ENCODE measurements around the gene ABCB8. TPM values are rescaled to one million over a fixed set of nuclear protein-coding genes. Genes with fewer than 3 reads are reported as not detected.
A peak's percentile ranks its signal among the peaks of the same experiment; 100 is the strongest.

Gene ABCB8
- total and polyA plus RNA-seq, 2 experiments from 2014 or later, result 29.6 to 31.6 TPM

DNA sequence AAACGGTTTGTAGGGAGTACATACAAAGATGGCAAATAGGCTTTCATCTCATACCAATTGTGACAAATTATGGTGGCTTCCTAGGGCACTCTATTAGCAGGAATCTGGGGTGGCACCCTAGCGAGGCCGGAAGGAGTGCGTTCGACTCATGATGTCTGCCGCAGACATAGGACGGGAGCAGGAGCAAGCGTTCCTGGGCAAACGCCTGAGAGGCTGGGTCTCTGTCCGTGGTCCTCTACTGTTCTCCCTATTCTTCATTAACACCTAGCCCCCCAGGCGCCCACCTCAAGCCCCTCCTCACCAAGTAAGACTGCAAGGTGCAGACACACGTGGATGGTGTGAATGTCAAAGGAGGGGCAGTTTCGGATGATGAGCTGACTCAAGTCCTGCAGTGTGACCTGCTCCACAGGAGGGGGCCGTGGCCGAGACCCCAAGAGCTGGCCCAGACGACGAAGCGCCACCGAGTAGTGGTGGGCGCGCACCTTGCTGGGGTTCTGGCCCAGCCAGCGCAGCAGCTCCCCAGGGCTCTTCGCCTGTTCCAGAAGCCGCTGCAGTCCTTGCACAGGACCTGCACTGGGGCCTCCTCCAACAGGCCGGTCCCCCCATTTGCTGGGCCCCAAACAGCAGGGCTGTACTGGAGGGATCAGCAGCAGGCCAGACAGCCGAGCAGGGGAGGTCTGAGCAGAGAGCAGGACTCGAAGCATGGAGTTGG is 51.1 kb downstream of the ABCB8 start:
- no peak overlapping the region for H2AFZ ChIP-seq
- no peaks in the 10 kb centered on the region for H4K20me1 ChIP-seq (ENCODE audit: insufficient read depth)
- peaks cover 45% of the 10 kb centered on the region for H3K79me2 ChIP-seq (ENCODE audit: insufficient read depth)
- WGBS, 2 experiments (ENCODE audit: low coverage in 1 of 2, low lambda C conversion rate in 2 of 2, missing lambda C conversion rate in 2 of 2), result 73 to 78% methylated on average over 24 to 27 of the region's 27 CpGs
- TF ChIP-seq EZH2 (IDR thresholded peaks at IDR 0.05; ENCODE audit: insufficient read depth, poor library complexity, severe bottlenecking) (no peak), EZH2phosphoT487 (IDR thresholded peaks at IDR 0.05; ENCODE audit: insufficient read depth, low read depth) (no peak)
- peak overlapping the region; percentile 91 for H3K4me3 ChIP-seq
- H3K27ac ChIP-seq, result peak overlapping the region; percentile 89
- H3K4me1 ChIP-seq (ENCODE audit: insufficient read depth), result peaks cover 17% of the 10 kb centered on the region
- H3K9ac ChIP-seq, result peak overlapping the region; percentile 96
- DNase-seq, result peak; percentile 19
- H3K36me3 ChIP-seq (ENCODE audit: low read depth), result no peaks in the 10 kb centered on the region
- peaks cover 13% of the 10 kb centered on the region for H3F3A ChIP-seq (ENCODE audit: insufficient read depth)
- in situ Hi-C loops (cut with MboI), result no loop called here
- no peaks in the 10 kb centered on the region for H3K27me3 ChIP-seq (replicated peaks; ENCODE audit: insufficient read depth)
- H3K4me2 ChIP-seq (ENCODE audit: unreplicated experiment), result peak overlapping the region; percentile 81
- H3K9me2 ChIP-seq (ENCODE audit: insufficient read depth), result no peaks in the 10 kb centered on the region
- no peaks in the 10 kb centered on the region for H3K9me3 ChIP-seq (ENCODE audit: low read depth)

DNA sequence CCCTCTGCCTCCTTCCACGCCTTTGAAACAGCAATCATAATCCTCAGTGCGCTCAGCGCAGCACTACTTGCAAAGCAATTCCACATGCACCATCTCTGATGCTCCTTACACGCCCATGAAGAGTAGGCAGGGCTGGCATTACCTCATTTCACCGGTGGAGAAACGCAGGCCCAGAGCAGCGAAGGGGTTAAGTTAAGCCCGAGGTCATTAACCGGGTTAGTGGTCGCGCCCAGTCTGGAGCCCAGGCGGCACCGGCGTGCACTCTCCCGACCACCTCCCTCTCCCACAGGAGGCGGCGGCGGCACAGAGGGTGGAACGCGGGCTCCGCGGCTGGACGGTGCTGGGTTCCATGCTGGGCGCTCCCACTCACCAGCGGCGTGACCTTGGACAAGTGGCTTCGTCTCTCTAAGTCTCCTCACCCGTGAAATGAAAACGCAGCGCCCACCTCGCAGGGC is 51.8 kb downstream of the ABCB8 start:
- peak; percentile 79 for DNase-seq
- TF ChIP-seq EZH2phosphoT487 (IDR thresholded peaks at IDR 0.05; ENCODE audit: insufficient read depth, low read depth), result no peak
- no peak for TF ChIP-seq EZH2 (IDR thresholded peaks at IDR 0.05; ENCODE audit: insufficient read depth, poor library complexity, severe bottlenecking)

DNA sequence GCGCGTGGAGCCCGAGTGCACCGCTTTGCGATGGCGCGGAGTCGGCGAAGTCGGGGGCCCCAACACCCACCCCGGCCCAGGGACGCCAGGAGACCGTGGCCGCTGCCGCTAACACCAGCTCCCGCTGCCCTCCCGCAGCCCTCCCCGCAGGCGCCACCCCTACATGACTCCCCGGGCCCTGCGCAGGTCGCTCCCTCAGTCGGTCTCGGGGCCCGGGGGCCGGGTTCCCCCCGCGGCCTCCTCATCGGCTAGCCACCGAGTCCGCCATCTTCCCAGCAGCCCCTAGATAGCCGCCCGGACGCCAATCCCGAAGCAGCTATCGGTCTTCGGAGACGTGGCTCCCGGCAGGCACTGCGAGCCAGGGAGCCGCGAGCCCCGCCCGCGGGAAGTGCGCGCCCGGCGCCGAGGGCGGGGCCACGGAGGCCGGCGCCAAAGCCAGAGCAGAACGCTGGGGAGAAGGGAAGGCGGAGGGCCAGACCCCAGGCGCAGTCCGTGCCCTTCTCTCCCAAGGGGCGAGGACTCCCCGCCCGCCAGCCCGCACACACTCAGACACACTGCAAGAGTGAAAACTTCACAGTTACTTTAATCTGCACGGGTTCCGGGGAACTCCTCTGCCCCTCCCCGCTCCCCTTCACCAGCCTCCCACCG is 52.4 kb downstream of the ABCB8 start, which contains the start of gene FASTK:
FASTK (minus strand) TSS at position 288 of the 648 bp plus-strand sequence; CDS start at position 245, 43 bp downstream.
- Histone ChIP-seq H3K36me3 (ENCODE audit: low read depth) (no peaks in the 10 kb centered on the region), H2AFZ (peak within 1 kb of the TSS; percentile 60), H4K20me1 (ENCODE audit: insufficient read depth) (no peaks in the 10 kb centered on the region), H3K4me1 (ENCODE audit: insufficient read depth) (peaks cover 17% of the 10 kb centered on the region), H3F3A (ENCODE audit: insufficient read depth) (peaks cover 23% of the 10 kb centered on the region), H3K27me3 (replicated peaks; ENCODE audit: insufficient read depth) (no peaks in the 10 kb centered on the region), H3K27ac (peak within 1 kb of the TSS; percentile 89), H3K4me3 (peak within 1 kb of the TSS; percentile 91), H3K79me2 (ENCODE audit: insufficient read depth) (peaks cover 45% of the 10 kb centered on the region), H3K4me2 (ENCODE audit: unreplicated experiment) (peak within 1 kb of the TSS; percentile 87), H3K9me3 (ENCODE audit: low read depth) (no peaks in the 10 kb centered on the region), H3K9ac (peak within 1 kb of the TSS; percentile 96), H3K9me2 (ENCODE audit: insufficient read depth) (no peaks in the 10 kb centered on the region)
- in situ Hi-C loops (cut with MboI), result no loop called here
- WGBS, 2 experiments (ENCODE audit: low coverage in 1 of 2, low lambda C conversion rate in 2 of 2, missing lambda C conversion rate in 2 of 2), result 1 to 3% methylated on average over 42 to 61 of the region's 66 CpGs
- TF ChIP-seq EZH2phosphoT487 (IDR thresholded peaks at IDR 0.05; ENCODE audit: insufficient read depth, low read depth) (no peak), EZH2 (IDR thresholded peaks at IDR 0.05; ENCODE audit: insufficient read depth, poor library complexity, severe bottlenecking) (no peak)
- DNase-seq, result peak; percentile 99

More for the DNA sequence above, 51.8 kb downstream of the ABCB8 start:
- Histone ChIP-seq H3K4me3 (peak overlapping the region; percentile 91), H3K36me3 (ENCODE audit: low read depth) (no peaks in the 10 kb centered on the region), H3K4me1 (ENCODE audit: insufficient read depth) (peaks cover 17% of the 10 kb centered on the region), H3K27ac (peak overlapping the region; percentile 89), H3K9me3 (ENCODE audit: low read depth) (no peaks in the 10 kb centered on the region), H3K79me2 (ENCODE audit: insufficient read depth) (peaks cover 45% of the 10 kb centered on the region), H3K27me3 (replicated peaks; ENCODE audit: insufficient read depth) (no peaks in the 10 kb centered on the region), H3K4me2 (ENCODE audit: unreplicated experiment) (peak overlapping the region; percentile 81), H3K9ac (peak overlapping the region; percentile 96), H4K20me1 (ENCODE audit: insufficient read depth) (no peaks in the 10 kb centered on the region), H3K9me2 (ENCODE audit: insufficient read depth) (no peaks in the 10 kb centered on the region), H3F3A (ENCODE audit: insufficient read depth) (peaks cover 17% of the 10 kb centered on the region), H2AFZ (peak overlapping the region; percentile 60)
- WGBS, 2 experiments (ENCODE audit: low coverage in 1 of 2, low lambda C conversion rate in 2 of 2, missing lambda C conversion rate in 2 of 2), result 0 to 3% methylated on average over 28 to 30 of the region's 31 CpGs
- in situ Hi-C loops (cut with MboI), result no loop called here

DNA sequence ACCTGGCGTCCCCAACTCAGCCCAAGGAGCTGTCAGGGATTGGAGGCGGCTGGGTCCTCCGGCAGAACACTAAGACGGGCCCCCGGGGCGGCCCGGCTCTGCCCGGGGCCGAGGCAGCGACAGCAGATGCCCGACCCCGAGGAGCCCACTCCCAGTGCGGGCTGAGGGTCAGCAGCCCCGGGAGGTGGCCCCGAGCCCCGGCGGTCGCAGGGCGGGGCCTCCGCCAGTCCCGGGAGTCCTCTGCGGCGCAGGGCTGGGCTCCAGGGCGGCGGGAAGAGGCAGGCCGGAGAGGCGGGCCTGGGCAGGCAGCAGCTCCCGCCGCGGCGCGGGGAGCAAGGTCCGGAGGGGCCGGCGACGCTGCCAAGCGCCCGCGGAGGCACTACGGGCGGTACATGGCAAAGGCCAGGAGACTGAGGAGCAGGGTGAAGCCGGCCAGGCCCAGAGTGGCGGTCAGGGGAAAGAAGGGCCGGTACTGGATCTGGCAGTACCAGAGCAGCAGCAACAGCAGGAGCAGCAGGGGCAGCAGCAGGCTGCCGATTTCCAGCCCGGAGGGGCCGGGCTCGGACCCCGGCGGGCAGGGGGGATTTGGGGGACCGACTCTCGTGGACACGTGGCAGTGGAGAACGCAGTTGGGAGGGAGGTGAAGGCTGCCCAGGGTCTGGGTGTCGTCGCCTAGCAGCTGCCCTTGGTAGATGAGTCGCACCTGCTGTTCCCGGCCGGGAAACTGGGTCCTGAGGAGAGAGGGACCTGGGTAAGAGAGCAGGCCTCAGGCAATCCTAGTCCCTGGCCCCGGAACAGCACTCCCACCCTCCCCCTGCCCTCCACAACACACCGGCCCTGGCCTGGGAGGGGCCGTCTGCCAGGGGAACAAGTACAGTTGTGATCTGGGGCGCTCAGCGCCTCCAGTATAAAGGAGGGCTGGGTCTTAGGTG is 53.2 kb downstream of the ABCB8 start:
- peaks cover 24% of the 10 kb centered on the region for H3F3A ChIP-seq (ENCODE audit: insufficient read depth)
- H2AFZ ChIP-seq, result peak overlapping the region; percentile 31
- peak overlapping the region; percentile 89 for H3K27ac ChIP-seq
- WGBS, 2 experiments (ENCODE audit: low coverage in 1 of 2, low lambda C conversion rate in 2 of 2, missing lambda C conversion rate in 2 of 2), result 8 to 11% methylated on average over 39 to 46 of the region's 64 CpGs
- H3K4me1 ChIP-seq (ENCODE audit: insufficient read depth), result peaks cover 17% of the 10 kb centered on the region
- peak overlapping the region; percentile 87 for H3K4me2 ChIP-seq (ENCODE audit: unreplicated experiment)
- H3K9me3 ChIP-seq (ENCODE audit: low read depth), result no peaks in the 10 kb centered on the region
- TF ChIP-seq EZH2phosphoT487 (IDR thresholded peaks at IDR 0.05; ENCODE audit: insufficient read depth, low read depth) (no peak), EZH2 (IDR thresholded peaks at IDR 0.05; ENCODE audit: insufficient read depth, poor library complexity, severe bottlenecking) (no peak)
- H3K27me3 ChIP-seq (replicated peaks; ENCODE audit: insufficient read depth), result no peaks in the 10 kb centered on the region
- no peaks in the 10 kb centered on the region for H3K9me2 ChIP-seq (ENCODE audit: insufficient read depth)
- no peaks in the 10 kb centered on the region for H4K20me1 ChIP-seq (ENCODE audit: insufficient read depth)
- peak overlapping the region; percentile 96 for H3K9ac ChIP-seq
- DNase-seq, result peak; percentile 68
- in situ Hi-C loops (cut with MboI), result no loop called here
- peak overlapping the region; percentile 91 for H3K4me3 ChIP-seq
- H3K79me2 ChIP-seq (ENCODE audit: insufficient read depth), result peaks cover 45% of the 10 kb centered on the region
- no peaks in the 10 kb centered on the region for H3K36me3 ChIP-seq (ENCODE audit: low read depth)
